Measurements from ENCODE around the gene ACP5. TPM values are rescaled to one million over a fixed set of nuclear protein-coding genes. Genes with fewer than 3 reads are reported as not detected.

ACP5 gene
- total and polyA plus RNA-seq, 2 of the 8 experiments (the other 6 are each of a cell fraction or from before 2014, with no cell fraction given) = 9.0 to 14.3 TPM

- TF ChIP-seq CHD7 (IDR thresholded peaks at IDR 0.05; ENCODE audit: insufficient replicate concordance, low read length) (no peak), SP2 (IDR thresholded peaks at IDR 0.05; ENCODE audit: low read length) (no peak), HDAC6 (IDR thresholded peaks at IDR 0.05; ENCODE audit: low read depth, low read length) (no peak), MAFK (IDR thresholded peaks at IDR 0.05; ENCODE audit: low read depth, low read length) (no peak), GTF2F1 (IDR thresholded peaks at IDR 0.05; ENCODE audit: borderline replicate concordance, low read depth, low read length) (no peak), SP1 (IDR thresholded peaks at IDR 0.05; ENCODE audit: low read depth, low read length) (peak; percentile 80), USF2 (IDR thresholded peaks at IDR 0.05; ENCODE audit: low read length) (no peak), BACH1 (IDR thresholded peaks at IDR 0.05; ENCODE audit: low read length) (no peak), SUZ12 (IDR thresholded peaks at IDR 0.05; ENCODE audit: low read length) (no peak)
Observed at GRCh38 chr19:11535792-11536595, 41.5 kb downstream of the ACP5 start (continued).

Measured in H1 (cell line).